GM12878 (cell line): ENCODE data around the gene ERO1B. TPM values are rescaled to one million over a fixed set of nuclear protein-coding genes. Genes with fewer than 3 reads are reported as not detected.

Experiments used
- ATAC-seq: fragments of 200-7000 bp; cut with Tn5 transposase; 3 replicates; pipeline ENCODE4 v1.9.1; 2020; ENCODE audit warnings: mild to moderate bottlenecking, moderate library complexity
- BruUV-seq: library from RNA; stranded (reverse); fragments of 400-500 nt; replicated peaks from 2 replicates; lab custom pipeline; 2021; lab: Mats Ljungman, UMichigan
- CTCF ChIA-PET: fragments of 300-600 bp; sonication (Branson Sonifier 250); formaldehyde crosslinking; extraction: SDS; loops from one replicate; lab custom pipeline; 2021; ENCODE audit warnings: inconsistent platforms; lab: Yijun Ruan, JAX
- POLR2A ChIA-PET: fragments of 350-600 bp; formaldehyde crosslinking; extraction: SDS; loops from one replicate; lab custom pipeline; 2021; ENCODE audit warnings: inconsistent platforms; lab: Charles Lee
- RAD21 ChIA-PET: fragments of 300-600 bp; sonication (Branson Sonifier 250); formaldehyde crosslinking; loops from one replicate; lab custom pipeline; 2023; ENCODE audit warnings: antibody characterized with exemption; ENCODE audit not compliant: unreplicated experiment; lab: Charles Lee
- SMC1A ChIA-PET: fragments of 300-600 bp; sonication (Branson Sonifier 250); formaldehyde crosslinking; loops from one replicate; lab custom pipeline; 2023; ENCODE audit not compliant: unreplicated experiment, uncharacterized antibody; lab: Charles Lee
- DNase-seq: peaks from one replicate; pipeline ENCODE4 v3.0.0-alpha.2; 2011; ENCODE audit warnings: low read depth, low spot score
- FAIRE-seq: peaks from 3 replicates; lab custom pipeline; 2011; peaks lifted over from hg19 to GRCh38; lab: Jason Lieb, UNC
- H2AFZ ChIP-seq: 2 replicates; pipeline ENCODE4 v1.6.0; 2011; ENCODE audit warnings: low read depth, low read length, control low read depth; ENCODE audit not compliant: control insufficient read depth
- H3K27ac ChIP-seq: 2 replicates; pipeline ENCODE4 v1.5.1; 2011; ENCODE audit warnings: control low read depth; ENCODE audit not compliant: control insufficient read depth, insufficient read depth
- H3K27me3 ChIP-seq, 2 experiments: replicated peaks in 1 of 2; 2 replicates each; pipeline versions ENCODE4 v1.6.0 to v1.6.1; 2011; ENCODE audit warnings: low read length in 1 of 2; ENCODE audit not compliant: control insufficient read depth in 2 of 2, insufficient read depth in 2 of 2
- H3K36me3 ChIP-seq, 2 experiments: 2 replicates each; pipeline ENCODE4 v1.5.1; 2011; ENCODE audit warnings: low read length in 1 of 2; ENCODE audit not compliant: control insufficient read depth in 2 of 2, insufficient read depth in 2 of 2
- H3K4me1 ChIP-seq: 2 replicates; pipeline ENCODE4 v1.6.1; 2011; ENCODE audit warnings: mild to moderate bottlenecking, low read length, moderate library complexity, mixed read lengths; ENCODE audit not compliant: control insufficient read depth, insufficient read depth
- H3K4me2 ChIP-seq: 2 replicates; pipeline ENCODE4 v1.6.0; 2011; ENCODE audit warnings: control low read depth; ENCODE audit not compliant: control insufficient read depth, insufficient read depth
- H3K4me3 ChIP-seq: fragments of 200-600 bp; sonication (generic); 2 replicates; pipeline ENCODE4 v1.5.1; 2016
- H3K79me2 ChIP-seq: 2 replicates; pipeline ENCODE4 v1.6.0; 2011; ENCODE audit warnings: low read length; ENCODE audit not compliant: control insufficient read depth, insufficient read depth
- H3K9ac ChIP-seq: 2 replicates; pipeline ENCODE4 v1.8.0; 2011; ENCODE audit warnings: low read length, control low read depth, mixed read lengths; ENCODE audit not compliant: control insufficient read depth, insufficient read depth
- H3K9me3 ChIP-seq: replicated peaks from 3 replicates; pipeline ENCODE4 v1.5.1; 2011; ENCODE audit warnings: mild to moderate bottlenecking, low read length; ENCODE audit not compliant: control insufficient read depth, insufficient read depth
- H4K20me1 ChIP-seq: 2 replicates; pipeline ENCODE4 v1.6.0; 2011; ENCODE audit not compliant: control insufficient read depth, insufficient read depth
- ATF2 ChIP-seq: IDR thresholded peaks from 2 replicates; pipeline ENCODE4 v1.6.1; 2012; ENCODE audit warnings: low read length, inconsistent platforms
- BCL11A ChIP-seq: IDR thresholded peaks from 2 replicates; pipeline ENCODE4 v1.6.1; 2011; ENCODE audit warnings: low read depth, low read length
- BMI1 ChIP-seq: fragments of 450-650 bp; IDR thresholded peaks from 2 replicates; pipeline ENCODE4 v1.6.1; 2016; ENCODE audit warnings: mild to moderate bottlenecking, moderate library complexity, borderline replicate concordance
- CREM ChIP-seq: IDR thresholded peaks from 2 replicates; pipeline ENCODE4 v1.6.1; 2014; ENCODE audit warnings: antibody characterized with exemption, low read depth
- DPF2 ChIP-seq: fragments of 450-650 bp; IDR thresholded peaks from 2 replicates; pipeline ENCODE4 v1.6.1; 2017; ENCODE audit warnings: mild to moderate bottlenecking
- EED ChIP-seq: sonication (generic); IDR thresholded peaks from 2 replicates; pipeline ENCODE4 v1.6.1; 2016; ENCODE audit warnings: antibody characterized with exemption, low read depth
- EGR1 ChIP-seq, 2 experiments: IDR thresholded peaks; 1 replicate in 1 of 2; 2 replicates in 1 of 2; pipeline ENCODE4 v1.6.1; 2011 to 2012; ENCODE audit warnings: low read depth in 2 of 2, low read length in 2 of 2, borderline replicate concordance in 1 of 2, mild to moderate bottlenecking in 1 of 2, moderate library complexity in 1 of 2
- FOXM1 ChIP-seq: IDR thresholded peaks from 2 replicates; pipeline ENCODE4 v1.6.1; 2012; ENCODE audit warnings: low read depth, mild to moderate bottlenecking, inconsistent platforms, low read length, moderate library complexity
- IRF4 ChIP-seq: IDR thresholded peaks from 2 replicates; pipeline ENCODE4 v1.6.1; 2011; ENCODE audit warnings: low read depth, low read length
- KAT2A ChIP-seq: conservative IDR thresholded peaks from 2 replicates; pipeline ENCODE4 v1.6.1; 2011; ENCODE audit warnings: low read depth, low read length; ENCODE audit not compliant: control insufficient read depth
- NFIC ChIP-seq: IDR thresholded peaks from 2 replicates; pipeline ENCODE4 v1.6.1; 2012; ENCODE audit warnings: low read depth, mild to moderate bottlenecking, inconsistent platforms, low read length, moderate library complexity
- NFYB ChIP-seq: IDR thresholded peaks from 2 replicates; pipeline ENCODE4 v1.6.1; 2011; ENCODE audit warnings: low read depth, mild to moderate bottlenecking, low read length, improper control_type of control experiment, moderate library complexity; ENCODE audit not compliant: insufficient read depth
- RUNX3 ChIP-seq: IDR thresholded peaks from 2 replicates; pipeline ENCODE4 v1.6.1; 2012; ENCODE audit warnings: low read length, inconsistent platforms
- SRF ChIP-seq, 2 experiments: IDR thresholded peaks; 2 replicates each; pipeline ENCODE4 v1.6.1; 2011; ENCODE audit warnings: low read depth in 2 of 2, low read length in 2 of 2, mild to moderate bottlenecking in 1 of 2, moderate library complexity in 1 of 2
- TCF7 ChIP-seq: IDR thresholded peaks from 2 replicates; pipeline ENCODE4 v1.6.1; 2014; ENCODE audit warnings: antibody characterized with exemption, borderline replicate concordance
- YY1 ChIP-seq: IDR thresholded peaks from 2 replicates; pipeline ENCODE4 v1.6.1; 2011; ENCODE audit warnings: low read depth, mild to moderate bottlenecking, low read length
- ZZZ3 ChIP-seq: IDR thresholded peaks from 2 replicates; pipeline ENCODE4 v1.6.1; 2011; ENCODE audit warnings: low read depth; ENCODE audit not compliant: control insufficient read depth, insufficient read length
- WGBS: methylation state at CpG from one replicate; pipeline ENCODE4 v1.1.6; 2016; ENCODE audit warnings: low lambda C conversion rate; ENCODE audit not compliant: insufficient replicate concordance, insufficient coverage; ENCODE audit errors: missing lambda C conversion rate; 5-methylcytosine and 5-hydroxymethylcytosine counted together
- in situ Hi-C: fragments of 300-500 bp; cut with MboI; formaldehyde crosslinking; loops from 9 replicates; pipeline ENCODE4 v1.14.3; 2018; ENCODE audit warnings: mixed read lengths
- intact Hi-C: fragments of 100-400 bp; cut with micrococcal nuclease; formaldehyde crosslinking; loops from one replicate; pipeline ENCODE4 v1.14.2; 2022; ENCODE audit not compliant: unreplicated experiment
- polyA plus RNA-seq, 11 experiments: library from polyadenylated mRNA; depleted of rRNA in 4 of 11; unstranded in 6 of 11; stranded (reverse) in 5 of 11; fragments of >200 nt; fragmentation: Nextera tagmentation in 4 of 11; fragmentation: Illumina TruSeq in 1 of 11; extraction: Ambion mirVana in 4 of 11; extraction: Trizol in 1 of 11; gene quantifications; 1 replicate in 1 of 11; 2 replicates in 10 of 11; pipeline versions ENCODE4 v1.2.1 to v1.2.3, GENCODE V29; 2011 to 2016; ENCODE audit warnings: inconsistent platforms in 2 of 11, missing spikeins in 2 of 11, low read depth in 1 of 11
- total RNA-seq, 4 experiments: library from RNA; depleted of rRNA in 3 of 4; stranded (reverse); fragments of >200 nt in 3 of 4; fragmentation: Illumina TruSeq in 1 of 4; extraction: Trizol in 1 of 4; gene quantifications; 2 replicates each; pipeline versions ENCODE4 v1.2.1 to v1.2.3, GENCODE V29; 2013 to 2021
- TF ChIP-seq, protein P1 (sequence below): IDR thresholded peaks from 2 replicates; pipeline ENCODE4 v1.6.1; 2012; ENCODE audit warnings: low read depth, low read length, improper control_type of control experiment
- TF ChIP-seq, protein P2 (sequence below): IDR thresholded peaks from 2 replicates; pipeline ENCODE4 v1.6.1; 2011; ENCODE audit warnings: borderline replicate concordance, low read depth, mild to moderate bottlenecking, moderate library complexity, low read length; ENCODE audit not compliant: insufficient read depth, poor library complexity, severe bottlenecking

The ERO1B gene
- total and polyA plus RNA-seq, 10 of the 15 experiments (the other 5 are each of a cell fraction or from before 2014, with no cell fraction given), result 9.0 to 30.9 (median 23.0) TPM

GRCh38 chr1:236275586-236275985 lies 6.2 kb downstream of the ERO1B start:
- H3K79me2 ChIP-seq, result peaks cover 94% of the 10 kb centered on the region
- peaks cover 8% of the 10 kb centered on the region for H3K4me1 ChIP-seq
- H2AFZ ChIP-seq, result no peak overlapping the region
- intact Hi-C loops (no loop called here), in situ Hi-C loops (loop anchor here (25.0 kb wide), 1 partner anchor 163 kb away; no protein-coding TSS in a partner anchor)
- SMC1A ChIA-PET, result interaction anchor here (1.1 to 2.5 kb wide), 5 partner anchors 10 to 169 kb away, joined by 3 to 5 read pairs (median 3); no protein-coding TSS in a partner anchor
- H3K9ac ChIP-seq, result no peak overlapping the region
- DNase-seq (no peak), ATAC-seq (peak; percentile 40), FAIRE-seq (no peak)
- H4K20me1 ChIP-seq, result no peaks in the 10 kb centered on the region
- peaks cover 3% of the 10 kb centered on the region; the same call in 2 of the 3 replicates for H3K9me3 ChIP-seq
- POLR2A ChIA-PET, result interaction anchor here (0.5 to 1.6 kb wide), 3 partner anchors 8 to 136 kb away, joined by 3 read pairs; no protein-coding TSS in a partner anchor
- 0% methylated on average over 1 of the region's 1 CpG for WGBS
- peak overlapping the region; percentile 33 for H3K4me3 ChIP-seq
- H3K4me2 ChIP-seq, result peak overlapping the region; percentile 23
- BruUV-seq, result no TSS peak
- H3K27ac ChIP-seq, result peak overlapping the region; percentile 48
- RAD21 ChIA-PET, result interaction anchor here (0.7 to 2.1 kb wide), 2 partner anchors 9 to 214 kb away, joined by 3 to 12 read pairs; no protein-coding TSS in a partner anchor
- 0 out of 4 replicates have a peak, but pooled peaks cover 0 to 3% of the 10 kb centered on the region in 2 experiments for H3K36me3 ChIP-seq
- CTCF ChIA-PET, result interaction anchor here (0.9 to 2.2 kb wide), 3 partner anchors 10 to 176 kb away, joined by 3 to 9 read pairs (median 4); no protein-coding TSS in a partner anchor
- no peaks in the 10 kb centered on the region for H3K27me3 ChIP-seq
- TF ChIP-seq CREM (no peak; the same call in 1 of the 2 replicates), EED (peak; percentile 77), BCL11A (peak; percentile 21; the same call in 1 of the 2 replicates), SRF (IDR thresholded peaks at IDR 0.05; ENCODE audit: low read depth in 2 of 2, low read length in 2 of 2) (0 out of 4 replicates have a peak, but pooled peaks of 1 of the 2 experiments have one; percentile 33), KAT2A (no peak), EGR1 (IDR thresholded peaks at IDR 0.05; ENCODE audit: borderline replicate concordance in 1 of 2, low read depth in 2 of 2, low read length in 2 of 2) (no peak), IRF4 (0 out of 2 replicates have a peak, but pooled peaks have one; percentile 16), FOXM1 (peak; percentile 81), ATF2 (peak; percentile 84), NFYB (0 out of 2 replicates have a peak, but pooled peaks have one; percentile 31), ZZZ3 (no peak), NFIC (peak; percentile 94), DPF2 (no peak), BMI1 (no peak), YY1 (no peak), TCF7 (peak; percentile 35; the same call in 1 of the 2 replicates), RUNX3 (peak; percentile 78)
- TF ChIP-seq, protein P1, sequence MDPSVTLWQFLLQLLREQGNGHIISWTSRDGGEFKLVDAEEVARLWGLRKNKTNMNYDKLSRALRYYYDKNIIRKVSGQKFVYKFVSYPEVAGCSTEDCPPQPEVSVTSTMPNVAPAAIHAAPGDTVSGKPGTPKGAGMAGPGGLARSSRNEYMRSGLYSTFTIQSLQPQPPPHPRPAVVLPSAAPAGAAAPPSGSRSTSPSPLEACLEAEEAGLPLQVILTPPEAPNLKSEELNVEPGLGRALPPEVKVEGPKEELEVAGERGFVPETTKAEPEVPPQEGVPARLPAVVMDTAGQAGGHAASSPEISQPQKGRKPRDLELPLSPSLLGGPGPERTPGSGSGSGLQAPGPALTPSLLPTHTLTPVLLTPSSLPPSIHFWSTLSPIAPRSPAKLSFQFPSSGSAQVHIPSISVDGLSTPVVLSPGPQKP, result no peak
- TF ChIP-seq, protein P2, sequence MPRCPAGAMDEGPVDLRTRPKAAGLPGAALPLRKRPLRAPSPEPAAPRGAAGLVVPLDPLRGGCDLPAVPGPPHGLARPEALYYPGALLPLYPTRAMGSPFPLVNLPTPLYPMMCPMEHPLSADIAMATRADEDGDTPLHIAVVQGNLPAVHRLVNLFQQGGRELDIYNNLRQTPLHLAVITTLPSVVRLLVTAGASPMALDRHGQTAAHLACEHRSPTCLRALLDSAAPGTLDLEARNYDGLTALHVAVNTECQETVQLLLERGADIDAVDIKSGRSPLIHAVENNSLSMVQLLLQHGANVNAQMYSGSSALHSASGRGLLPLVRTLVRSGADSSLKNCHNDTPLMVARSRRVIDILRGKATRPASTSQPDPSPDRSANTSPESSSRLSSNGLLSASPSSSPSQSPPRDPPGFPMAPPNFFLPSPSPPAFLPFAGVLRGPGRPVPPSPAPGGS, result peak; percentile 67
